Stimulated activated CD4-positive, alpha-beta T cell treated with anti-CD3 and anti-CD28 coated beads, Interleukin-4, amount 100 ng/mL, for 1 hour (primary cell): ENCODE measurements around the gene EPS15.
"Not testable (repeated sequence)": the region's sequence is repeated elsewhere in the genome, so short reads cannot be mapped to it uniquely, and the experiment has no call there.

Source experiments
- DNase-seq: peaks from one replicate; pipeline ENCODE4 v3.0.0-alpha.2; 2020

EPS15 gene

DNA sequence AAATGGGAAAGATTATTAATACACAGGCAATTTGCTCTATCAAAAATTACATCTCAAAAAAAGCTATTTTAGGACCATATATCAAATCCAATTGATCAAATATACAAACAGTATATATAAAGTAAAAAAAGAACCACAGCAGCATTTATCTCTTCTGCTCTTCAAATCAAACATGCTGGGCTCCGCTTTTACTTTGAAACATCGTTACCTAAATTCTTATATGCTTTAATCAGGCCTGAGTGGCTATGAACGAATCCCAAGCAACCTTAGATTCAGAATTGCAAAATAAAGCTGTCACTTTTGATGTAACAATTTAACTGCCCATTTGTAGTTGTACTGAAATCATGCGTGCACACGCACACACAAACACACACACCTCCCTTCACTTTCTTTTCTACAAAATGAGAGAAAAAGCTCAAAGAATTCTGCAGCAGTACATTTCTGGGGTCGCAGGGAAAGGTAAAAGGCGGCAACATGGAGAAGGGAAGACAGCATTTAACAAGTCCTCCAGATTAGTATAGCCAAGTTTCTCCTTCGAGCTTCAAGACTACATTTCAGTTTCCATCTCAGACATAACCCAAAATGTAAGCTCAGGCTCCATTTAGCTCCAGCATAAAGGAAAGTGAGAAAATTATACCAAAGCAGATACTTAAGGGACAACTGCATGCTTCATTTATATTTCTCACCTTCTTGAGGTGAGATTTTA lies 96.5 kb downstream of the EPS15 start:
- DNase-seq, result no peak

DNA sequence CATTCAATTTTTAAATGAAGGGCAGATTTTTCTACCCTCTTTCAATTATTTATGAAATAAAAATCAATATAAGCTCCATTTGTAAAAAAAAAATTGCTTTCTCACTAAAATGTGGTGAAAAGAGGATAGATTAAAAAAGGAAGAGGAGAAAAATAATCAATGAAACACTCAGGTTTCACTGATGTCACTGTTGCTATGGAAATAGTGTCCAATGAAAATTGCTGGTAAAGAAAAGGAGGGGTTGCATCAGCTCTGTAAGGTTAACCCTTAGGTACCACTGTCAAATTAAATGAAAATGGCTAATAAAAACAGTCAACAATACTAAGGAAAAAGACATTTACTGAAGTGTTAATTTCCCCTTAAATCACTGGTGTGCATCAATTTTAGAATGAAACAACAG lies 97.1 kb downstream of the EPS15 start:
- no peak for DNase-seq

DNA sequence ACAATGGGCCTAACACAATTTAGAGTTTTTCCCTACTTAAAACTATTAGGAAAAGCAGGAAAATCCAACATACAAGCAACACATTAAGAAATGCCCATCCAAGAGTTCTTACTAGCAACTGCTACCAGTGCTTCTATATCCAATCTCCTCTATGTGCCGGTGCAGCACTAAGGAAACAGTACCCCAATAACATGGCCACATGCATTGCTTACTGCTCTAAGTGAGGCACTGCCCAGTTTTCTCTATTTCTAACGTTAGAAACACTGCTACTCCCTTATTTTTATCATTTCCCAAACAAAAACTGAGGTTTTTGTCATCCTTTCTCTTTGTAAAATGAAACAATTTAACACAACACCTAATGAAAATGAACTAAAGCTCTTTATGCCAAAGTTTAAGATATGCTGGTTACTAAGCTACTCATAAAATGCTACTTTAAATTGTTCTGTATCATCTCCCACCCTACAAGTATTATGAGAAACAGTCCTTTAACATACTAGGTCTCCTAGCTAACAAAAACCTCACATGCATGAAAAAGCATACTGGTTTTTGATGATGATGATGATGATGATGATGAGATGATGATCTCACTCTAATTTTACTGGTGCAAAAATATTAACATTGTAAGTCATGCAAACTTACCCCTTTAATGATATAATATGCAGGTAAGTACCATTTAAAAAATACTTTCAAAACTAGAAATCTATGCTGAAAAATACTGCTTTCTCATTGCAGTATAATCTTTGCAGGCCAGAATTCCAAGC lies 98.0 kb downstream of the EPS15 start:
- no peak for DNase-seq

DNA sequence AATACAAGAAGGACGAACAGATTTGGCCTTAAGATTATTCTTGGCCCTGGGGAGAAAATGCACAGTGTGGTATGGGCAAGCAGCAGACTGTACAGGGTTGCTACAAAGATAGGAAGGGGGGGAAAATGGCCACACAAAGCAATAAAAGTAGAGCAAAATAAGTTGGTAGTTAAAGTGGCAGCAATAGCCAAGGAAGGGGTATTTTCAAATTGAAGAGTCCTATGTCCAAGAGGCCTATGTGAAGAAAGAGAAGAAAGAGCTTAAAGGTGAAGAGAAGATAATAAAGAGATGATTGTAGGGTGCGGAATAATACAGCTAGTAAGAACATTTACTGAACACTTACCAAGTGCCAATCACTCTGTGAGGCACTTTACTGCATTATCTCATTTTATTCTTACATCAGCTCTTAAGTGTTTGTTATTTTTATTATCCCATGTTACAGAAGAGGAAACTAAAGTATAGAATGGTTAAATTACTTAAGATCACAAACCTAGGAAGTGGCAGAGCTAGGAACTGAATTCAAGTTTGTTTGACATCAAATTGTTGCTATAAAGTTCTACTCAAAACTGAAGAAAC lies 100.6 kb downstream of the EPS15 start:
- no peak for DNase-seq

DNA sequence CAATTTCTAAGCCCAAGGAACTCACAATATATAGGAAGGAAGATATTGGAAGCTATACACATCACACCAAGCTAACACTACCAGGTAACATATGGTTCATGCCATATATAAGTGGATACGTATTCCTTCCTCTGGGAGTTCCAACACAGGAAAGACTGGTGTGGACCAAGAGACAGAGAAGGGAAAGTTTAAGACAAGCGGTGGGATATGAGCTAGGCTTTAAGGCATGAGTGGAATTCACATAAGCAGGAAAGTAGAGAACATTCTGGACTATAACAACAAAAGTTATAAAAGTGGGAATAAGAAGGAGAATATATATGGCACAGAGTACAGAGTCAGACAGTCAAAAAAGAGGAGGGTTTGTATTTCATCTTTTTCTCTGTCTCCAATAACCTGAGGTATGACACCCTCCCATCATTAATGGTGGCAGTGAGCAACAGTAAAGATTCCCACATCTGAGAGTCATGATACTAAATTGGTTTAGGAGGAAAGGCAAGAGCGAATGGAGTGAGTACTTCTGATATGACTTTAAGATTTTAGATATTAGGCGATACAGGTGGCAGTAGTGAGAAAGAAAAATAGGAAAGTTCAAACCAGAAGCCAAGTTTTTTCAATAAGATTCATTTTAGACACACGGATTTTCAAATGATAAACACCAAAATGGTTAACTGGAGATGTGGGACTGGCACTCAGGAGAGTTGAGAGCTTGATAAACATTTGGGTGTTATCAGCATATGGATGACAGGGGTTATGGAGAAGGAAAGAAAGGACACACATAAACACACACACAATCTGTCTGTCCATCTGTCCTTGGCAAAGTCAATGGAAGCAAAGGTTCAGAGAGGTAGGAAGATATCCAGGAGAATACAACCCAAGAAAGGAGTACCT lies 101.3 kb downstream of the EPS15 start:
- no peak for DNase-seq

DNA sequence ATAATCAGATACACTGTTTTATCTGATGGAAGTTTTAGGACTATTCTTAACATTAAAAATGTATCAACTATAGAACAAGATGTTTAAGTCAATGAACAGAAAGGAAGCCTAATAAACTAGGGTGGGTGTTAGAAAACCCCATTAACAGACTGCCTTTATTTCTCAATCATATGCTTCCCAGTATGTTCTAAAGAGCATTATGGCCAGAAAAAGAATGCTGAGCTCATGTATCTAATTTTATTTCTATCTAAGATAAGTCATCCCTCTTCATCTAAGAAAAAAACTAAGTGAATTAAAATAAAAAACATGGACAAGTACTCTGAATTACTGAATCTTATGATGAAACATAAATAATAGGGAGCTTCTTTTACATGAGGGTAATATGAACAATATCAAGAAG lies 102.2 kb downstream of the EPS15 start:
- no peak for DNase-seq

DNA sequence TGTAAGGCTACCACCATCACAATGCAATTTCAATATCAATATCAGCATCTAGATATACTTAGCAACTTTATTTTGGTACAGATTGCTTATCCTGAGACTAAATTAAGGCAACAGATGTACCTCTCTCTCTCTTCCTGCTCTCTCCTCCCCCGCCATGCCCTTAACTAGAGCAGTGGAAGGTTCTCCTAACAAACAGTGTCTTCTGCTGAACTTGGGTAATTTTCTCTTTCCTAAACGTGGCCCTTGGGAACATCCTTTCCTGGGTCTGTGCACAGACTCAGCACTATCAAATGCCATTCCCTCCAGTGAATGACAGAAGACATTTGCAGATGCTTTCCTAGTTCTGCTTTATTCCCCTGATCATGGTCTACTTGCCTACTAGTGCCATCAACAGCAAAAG lies 103.1 kb downstream of the EPS15 start:
- no peak for DNase-seq

DNA sequence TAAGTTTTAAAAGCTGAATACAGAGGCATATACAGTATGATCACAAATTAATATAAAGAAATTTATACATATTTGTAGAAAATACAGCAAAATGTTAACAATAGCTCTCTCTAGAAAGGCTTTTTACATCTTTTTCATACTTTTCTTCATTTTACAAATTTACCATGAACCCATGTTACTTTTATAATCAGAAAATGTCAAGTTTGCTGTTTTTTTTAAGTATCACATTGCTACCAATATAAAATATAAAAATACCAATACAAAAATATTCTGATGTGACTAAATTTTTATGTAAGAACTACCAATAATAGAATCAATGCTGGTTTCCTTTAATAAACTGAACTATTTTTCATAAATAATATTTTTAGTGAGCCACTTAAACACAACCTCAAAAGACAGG lies 104.3 kb downstream of the EPS15 start:
- no peak for DNase-seq

DNA sequence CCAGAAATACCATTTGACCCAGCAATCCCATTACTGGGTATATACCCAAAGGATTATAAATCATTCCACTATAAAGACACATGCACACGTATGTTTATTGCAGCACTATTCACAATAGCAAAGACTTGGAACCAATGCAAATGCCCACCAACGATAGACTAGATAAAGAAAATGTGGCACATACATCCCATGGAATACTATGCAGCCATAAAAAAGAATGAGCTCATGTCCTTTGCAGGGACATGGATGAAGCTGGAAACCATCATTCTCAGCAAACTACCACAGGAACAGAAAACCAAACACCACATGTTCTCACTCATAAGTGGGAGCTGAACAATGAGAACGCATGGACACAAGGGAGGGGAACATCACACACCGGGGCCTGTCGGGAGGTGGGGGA lies 107.2 kb downstream of the EPS15 start:
- DNase-seq, result not testable (repeated sequence)

DNA sequence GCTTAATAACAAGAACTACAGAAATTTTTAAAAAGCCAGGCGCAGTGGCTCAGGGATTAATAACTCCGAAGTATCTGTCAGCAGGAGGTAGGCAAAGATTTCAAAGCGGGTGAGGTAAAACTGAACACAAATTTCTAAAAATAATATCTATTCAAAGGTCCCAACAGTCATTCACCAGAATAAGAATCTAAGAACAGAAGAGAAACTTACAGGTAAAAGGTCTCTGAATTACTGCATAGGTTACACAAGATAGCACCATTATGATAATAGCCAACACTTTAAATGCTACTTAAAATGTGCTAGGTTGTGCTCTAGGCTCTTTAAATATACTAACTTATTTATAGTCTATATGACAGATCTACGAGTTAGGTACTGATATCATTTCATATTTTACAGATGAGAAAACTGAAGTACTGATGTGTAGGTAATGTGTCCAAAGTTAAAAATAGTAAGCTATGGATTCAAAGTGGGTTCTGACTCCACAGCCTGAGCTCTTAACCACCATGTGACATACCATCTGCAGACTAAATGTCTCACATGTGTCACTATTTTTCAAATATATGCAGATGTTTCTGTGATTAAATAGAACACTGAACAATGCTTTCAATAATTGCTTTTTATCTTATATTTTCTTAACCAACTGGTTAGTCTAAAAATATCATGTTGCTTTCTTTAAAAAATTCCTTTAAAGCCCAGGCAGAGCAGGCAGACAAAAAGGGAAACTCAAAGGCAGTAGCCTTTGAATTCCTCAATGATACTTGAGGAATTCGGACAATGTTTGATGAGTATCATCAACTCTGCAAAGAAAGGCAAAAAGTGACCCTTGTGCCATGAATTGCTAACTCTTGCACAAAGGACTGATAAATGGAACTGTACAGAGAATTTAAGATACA lies 108.3 kb downstream of the EPS15 start:
- DNase-seq, result no peak

DNA sequence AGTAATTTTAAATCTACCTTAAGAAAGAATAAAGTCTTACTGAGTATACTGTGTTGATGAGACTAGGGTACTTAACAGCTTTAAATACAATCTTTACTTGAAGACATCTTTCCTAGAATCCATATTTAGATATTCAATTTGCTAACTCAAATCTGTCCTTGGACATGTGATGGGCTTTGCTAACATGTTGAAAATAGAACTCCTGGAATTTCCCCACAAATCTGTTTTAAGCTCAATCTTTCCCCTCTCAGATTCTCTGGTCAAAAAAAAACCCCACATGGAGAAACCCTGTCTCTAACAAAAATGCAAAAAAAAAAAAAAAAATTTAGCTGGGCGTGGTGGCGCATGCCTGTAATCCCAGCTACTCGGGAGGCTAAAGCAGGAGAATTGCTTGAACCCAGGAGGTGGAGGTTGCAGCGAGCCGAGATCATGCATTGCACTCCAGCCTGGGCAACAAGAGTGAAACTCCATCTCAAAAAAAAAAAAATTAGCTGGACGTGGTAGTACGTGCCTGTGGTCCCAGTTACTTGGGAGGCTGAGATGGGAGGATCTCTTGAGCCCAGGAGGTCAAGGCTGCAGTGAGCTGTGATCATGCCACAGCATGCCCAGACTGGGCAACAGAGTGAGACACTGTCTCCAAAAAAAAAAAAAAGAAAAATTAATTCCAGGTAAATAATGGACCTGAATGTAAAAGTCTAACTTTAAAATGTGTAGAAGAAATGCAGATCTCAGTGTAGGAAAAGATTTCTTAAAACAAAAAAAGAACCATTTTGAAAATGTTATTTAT lies 109.1 kb downstream of the EPS15 start:
- DNase-seq, result not testable (repeated sequence)

DNA sequence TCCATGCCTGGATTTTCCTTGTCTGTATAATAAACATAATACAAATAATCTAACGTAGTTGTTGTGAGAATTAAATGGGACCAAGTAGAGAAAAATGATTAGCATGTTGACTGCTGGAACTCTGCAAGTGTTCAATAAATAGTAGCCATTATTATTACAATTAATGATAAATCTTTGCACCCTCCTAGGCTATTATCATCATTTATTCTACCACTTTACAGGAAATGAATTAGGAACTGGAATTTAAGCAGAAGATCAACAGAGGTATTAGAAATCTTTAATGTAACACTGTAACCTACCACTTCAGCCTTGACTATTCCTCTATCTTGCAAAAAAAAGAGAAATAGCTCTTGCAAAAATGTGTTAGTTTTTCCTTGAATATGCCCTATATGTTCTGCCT lies 126.8 kb downstream of the EPS15 start:
- DNase-seq, result no peak

DNA sequence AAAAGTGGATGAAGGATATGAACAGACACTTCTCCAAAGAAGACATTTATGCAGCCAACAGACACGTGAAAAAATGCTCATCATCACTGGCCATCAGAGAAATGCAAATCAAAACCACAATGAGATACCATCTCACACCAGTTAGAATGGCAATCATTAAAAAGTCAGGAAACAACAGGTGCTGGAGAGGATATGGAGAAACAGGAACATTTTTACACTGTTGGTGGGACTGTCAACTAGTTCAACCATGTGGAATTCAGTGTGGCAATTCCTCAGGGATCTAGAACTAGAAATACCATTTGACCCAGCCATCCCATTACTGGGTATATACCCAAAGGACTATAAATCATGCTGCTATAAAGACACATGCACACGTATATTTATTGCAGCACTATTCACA lies 128.4 kb downstream of the EPS15 start:
- DNase-seq, result not testable (repeated sequence)

DNA sequence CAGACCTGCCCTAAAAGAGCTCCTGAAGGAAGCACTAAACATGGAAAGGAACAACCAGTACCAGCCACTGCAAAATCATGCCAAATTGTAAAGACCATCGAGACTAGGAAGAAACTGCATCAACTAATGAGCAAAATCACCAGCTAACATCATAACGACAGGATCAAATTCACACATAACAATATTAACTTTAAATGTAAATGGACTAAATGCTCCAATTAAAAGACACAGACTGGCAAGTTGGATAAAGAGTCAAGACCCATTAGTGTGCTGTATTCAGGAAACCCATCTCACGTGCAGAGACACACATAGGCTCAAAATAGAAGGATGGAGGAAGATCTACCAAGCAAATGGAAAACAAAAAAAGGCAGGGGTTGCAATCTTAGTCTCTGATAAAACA lies 131.8 kb downstream of the EPS15 start:
- not testable (repeated sequence) for DNase-seq

DNA sequence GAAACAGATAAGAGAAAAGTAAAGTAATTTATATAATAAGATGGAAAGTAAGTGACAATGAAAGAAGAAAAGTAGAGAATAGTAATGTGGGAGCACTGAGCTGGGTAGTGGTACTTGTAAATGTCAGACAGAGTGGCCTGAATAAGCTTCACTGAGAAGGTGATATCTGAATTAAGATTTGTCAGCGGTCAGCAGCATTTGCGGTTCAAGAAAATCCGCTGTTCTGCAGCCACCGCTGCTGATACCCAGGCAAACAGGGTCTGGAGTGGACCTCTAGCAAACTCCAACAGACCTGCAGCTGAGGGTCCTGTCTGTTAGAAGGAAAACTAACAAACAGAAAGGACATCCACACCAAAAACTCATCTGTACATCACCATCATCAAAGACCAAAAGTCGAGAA lies 132.8 kb downstream of the EPS15 start:
- not testable (repeated sequence) for DNase-seq

DNA sequence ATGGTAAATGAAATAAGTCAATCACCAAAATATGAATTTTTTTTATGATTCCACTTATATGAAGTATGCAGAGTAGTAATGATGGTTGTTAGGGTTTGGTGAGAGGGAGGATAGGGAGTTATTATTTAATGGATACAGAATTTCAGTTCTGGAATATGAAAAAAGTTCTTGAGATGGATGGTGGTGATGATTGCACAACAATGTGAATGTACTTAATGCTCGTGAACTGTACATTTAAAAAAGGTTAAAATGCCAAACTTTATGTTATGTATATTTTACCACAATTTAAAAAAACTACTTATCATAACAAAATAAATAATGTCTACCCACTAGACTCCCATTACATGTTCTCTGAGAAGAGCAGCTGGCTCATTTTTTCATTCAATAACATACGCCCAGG lies 133.3 kb downstream of the EPS15 start:
- no peak for DNase-seq

DNA sequence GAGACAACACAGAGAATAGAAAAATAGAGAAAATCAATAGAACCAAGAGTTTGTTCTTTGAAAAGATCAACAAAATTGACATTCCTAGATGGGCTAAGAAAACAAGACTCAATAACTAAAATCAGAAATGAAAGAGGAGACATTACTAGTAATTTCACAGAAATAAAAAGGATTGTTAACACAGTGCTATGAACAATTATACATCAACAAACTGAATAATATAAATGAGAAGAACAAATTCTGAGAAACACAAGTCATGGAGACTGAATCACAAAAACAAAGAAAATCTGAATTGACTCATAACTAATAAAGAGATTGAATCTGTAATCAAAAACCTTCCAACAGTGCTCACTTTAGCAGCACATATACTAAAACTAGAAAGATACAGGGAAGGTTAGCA lies 137.1 kb downstream of the EPS15 start:
- DNase-seq, result no peak

DNA sequence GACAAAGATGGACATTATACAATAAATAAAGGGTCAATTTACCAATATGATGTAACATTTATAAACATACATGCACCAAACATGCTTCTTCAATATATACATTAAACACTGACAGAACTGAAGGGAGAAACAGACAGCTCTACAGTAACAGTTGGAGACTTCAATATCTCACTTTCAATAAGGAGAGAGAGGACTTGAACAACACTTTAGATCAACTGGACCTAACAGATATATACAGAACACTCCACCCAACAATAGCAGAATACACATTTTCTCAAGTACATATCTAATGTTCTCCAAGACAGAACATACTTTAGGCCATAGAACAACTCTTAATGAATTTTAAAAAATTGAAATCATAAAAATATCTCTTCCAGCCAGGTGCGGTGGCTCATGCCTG lies 138.1 kb downstream of the EPS15 start:
- no peak for DNase-seq

DNA sequence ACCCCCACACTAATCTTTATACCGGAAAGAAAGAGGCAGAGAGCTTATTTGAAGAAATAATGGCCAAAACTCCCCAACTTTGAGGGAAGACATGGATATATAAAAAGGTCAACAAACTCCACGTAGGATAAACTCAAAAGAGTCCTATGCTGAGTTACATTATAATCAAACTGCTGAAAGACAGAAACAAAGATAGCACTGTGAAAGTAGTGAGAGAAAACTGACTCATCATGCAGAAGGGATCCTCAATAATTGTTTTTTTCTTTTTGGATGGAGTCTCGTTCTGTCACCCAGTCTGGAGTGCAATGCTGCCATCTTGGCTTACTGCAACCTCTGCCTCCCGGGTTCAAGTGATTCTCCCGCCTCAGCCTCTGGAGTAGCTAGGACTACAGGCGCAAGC lies 140.2 kb downstream of the EPS15 start:
- DNase-seq, result no peak

DNA sequence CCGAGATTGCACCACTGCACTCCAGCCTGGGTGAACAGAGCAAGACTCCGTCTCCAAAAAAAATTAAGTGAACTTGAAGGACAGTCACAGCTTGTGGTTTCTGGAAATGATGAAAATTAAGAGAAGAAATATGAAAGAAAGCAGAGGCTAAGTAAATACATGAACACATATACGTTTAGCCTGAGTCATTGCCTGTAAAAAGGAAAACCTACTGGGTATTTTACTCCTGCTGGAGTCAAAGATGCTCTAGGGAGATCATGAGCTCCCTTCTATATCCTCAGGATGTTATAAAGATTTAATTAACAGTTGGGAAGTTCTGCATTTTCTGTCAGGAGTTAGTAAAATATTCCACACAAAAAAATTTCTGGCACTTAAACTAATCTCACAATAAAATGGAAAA lies 145.2 kb downstream of the EPS15 start:
- no peak for DNase-seq

DNA sequence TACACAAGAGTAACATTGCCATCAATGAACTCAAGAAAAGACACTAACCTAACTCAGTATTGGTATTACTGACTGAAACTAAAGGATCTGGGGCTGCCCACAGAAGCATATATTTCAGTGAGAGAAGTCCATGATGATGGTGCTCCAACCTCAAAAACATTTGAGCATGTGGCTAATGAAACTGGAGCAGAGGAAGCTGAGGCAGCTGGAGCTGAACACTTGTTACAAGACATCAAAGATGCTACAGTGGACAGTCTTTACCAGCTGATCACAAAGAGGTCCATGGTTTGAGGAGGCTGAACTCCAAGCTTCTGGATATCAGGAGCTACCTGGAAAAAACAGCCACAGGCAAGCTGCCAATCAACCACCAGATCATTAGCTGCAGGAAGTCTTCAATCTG lies 146.5 kb downstream of the EPS15 start:
- DNase-seq, result no peak
